Stimulated activated memory B cell treated with anti-CD40 and anti-IgM and Interleukin-4, amounts not matched to agents 10 μg/mL and 1 μg/mL and 100 μg/mL, for 72 hours (primary cell): Measurements from ENCODE around the gene BLOC1S3.
A peak's percentile ranks its signal among the peaks of the same experiment; 100 is the strongest.

Source experiments
- ATAC-seq: fragments of 150-1000 bp; cut with Tn5 transposase; 2 replicates; pipeline ENCODE4 v1.10.0; 2021
- H3K27ac Mint-ChIP-seq: one replicate; pipeline ENCODE4 v1.8.0; 2022; ENCODE audit warnings: mild to moderate bottlenecking, mixed read lengths
- H3K27me3 Mint-ChIP-seq: one replicate; pipeline ENCODE4 v1.8.0; 2022; ENCODE audit warnings: mixed read lengths
- H3K36me3 Mint-ChIP-seq: one replicate; pipeline ENCODE4 v1.8.0; 2022; ENCODE audit warnings: mixed read lengths
- H3K4me1 Mint-ChIP-seq: one replicate; pipeline ENCODE4 v1.8.0; 2022; ENCODE audit warnings: mixed read lengths
- H3K4me3 Mint-ChIP-seq: one replicate; pipeline ENCODE4 v1.8.0; 2022; ENCODE audit warnings: mild to moderate bottlenecking, moderate library complexity, mixed read lengths
- H3K9me3 Mint-ChIP-seq: one replicate; pipeline ENCODE4 v1.8.0; 2022; ENCODE audit warnings: mixed read lengths

Gene BLOC1S3

DNA sequence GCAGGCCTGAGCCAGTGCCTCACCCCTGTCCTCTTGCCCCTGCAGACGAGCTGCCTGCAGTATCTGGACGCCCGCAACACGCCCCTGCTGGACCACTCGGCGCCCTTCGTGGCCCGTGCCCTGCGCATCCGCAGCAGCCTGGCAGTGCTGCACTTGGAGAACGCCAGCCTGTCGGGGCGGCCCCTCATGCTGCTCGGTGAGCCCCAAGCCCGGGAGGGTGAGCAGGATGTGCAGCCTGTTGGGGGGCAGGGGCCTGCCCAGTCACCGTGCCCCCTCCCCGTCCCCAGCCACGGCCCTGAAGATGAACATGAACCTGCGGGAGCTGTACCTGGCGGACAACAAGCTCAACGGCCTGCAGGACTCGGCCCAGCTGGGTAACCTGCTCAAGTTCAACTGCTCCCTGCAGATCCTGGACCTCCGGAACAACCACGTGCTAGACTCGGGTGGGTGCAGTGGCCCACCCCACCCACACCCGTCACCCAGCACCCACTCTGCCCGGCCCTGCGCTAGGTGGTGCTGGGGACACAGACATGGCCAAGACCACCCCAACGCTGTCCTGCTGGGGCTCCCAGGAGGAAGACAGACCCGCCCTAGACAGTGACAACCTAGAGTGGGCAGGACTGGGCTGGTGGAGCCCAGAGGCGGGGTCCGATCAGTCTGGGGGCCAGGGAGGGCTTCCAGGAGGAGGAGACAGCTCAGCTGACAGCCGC lies 36.4 kb upstream of the BLOC1S3 start:
- Mint-ChIP-seq H3K4me3 (no peak overlapping the region), H3K36me3 (peaks cover 38% of the 10 kb centered on the region), H3K9me3 (no peaks in the 10 kb centered on the region), H3K27ac (no peak overlapping the region), H3K27me3 (no peaks in the 10 kb centered on the region), H3K4me1 (peaks cover 21% of the 10 kb centered on the region)
- no peak for ATAC-seq

DNA sequence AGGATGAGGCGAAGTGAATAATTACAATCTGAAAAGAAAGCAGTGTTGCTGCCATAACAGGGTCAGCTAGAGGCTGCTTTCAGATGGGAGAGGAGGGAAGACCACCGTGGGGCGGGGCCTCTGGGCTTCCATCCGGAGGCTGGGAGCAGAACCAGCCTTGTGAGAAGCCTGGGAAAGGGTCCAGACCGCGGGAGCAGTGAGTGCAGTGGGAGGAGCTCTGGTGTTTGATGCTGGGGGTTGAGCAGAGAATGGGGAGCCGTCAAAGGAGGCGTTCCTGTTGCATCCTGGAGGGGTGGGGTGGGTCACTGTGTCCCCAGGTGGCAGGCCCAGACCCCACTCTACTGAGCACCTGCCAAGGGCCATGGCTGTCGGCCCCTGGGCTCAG lies 35.9 kb upstream of the BLOC1S3 start:
- H3K4me3 Mint-ChIP-seq: no peak overlapping the region
- peaks cover 16% of the 10 kb centered on the region for H3K4me1 Mint-ChIP-seq
- no peak overlapping the region for H3K27ac Mint-ChIP-seq
- H3K9me3 Mint-ChIP-seq: no peaks in the 10 kb centered on the region
- no peak for ATAC-seq
- H3K36me3 Mint-ChIP-seq: peaks cover 38% of the 10 kb centered on the region
- H3K27me3 Mint-ChIP-seq: no peaks in the 10 kb centered on the region

DNA sequence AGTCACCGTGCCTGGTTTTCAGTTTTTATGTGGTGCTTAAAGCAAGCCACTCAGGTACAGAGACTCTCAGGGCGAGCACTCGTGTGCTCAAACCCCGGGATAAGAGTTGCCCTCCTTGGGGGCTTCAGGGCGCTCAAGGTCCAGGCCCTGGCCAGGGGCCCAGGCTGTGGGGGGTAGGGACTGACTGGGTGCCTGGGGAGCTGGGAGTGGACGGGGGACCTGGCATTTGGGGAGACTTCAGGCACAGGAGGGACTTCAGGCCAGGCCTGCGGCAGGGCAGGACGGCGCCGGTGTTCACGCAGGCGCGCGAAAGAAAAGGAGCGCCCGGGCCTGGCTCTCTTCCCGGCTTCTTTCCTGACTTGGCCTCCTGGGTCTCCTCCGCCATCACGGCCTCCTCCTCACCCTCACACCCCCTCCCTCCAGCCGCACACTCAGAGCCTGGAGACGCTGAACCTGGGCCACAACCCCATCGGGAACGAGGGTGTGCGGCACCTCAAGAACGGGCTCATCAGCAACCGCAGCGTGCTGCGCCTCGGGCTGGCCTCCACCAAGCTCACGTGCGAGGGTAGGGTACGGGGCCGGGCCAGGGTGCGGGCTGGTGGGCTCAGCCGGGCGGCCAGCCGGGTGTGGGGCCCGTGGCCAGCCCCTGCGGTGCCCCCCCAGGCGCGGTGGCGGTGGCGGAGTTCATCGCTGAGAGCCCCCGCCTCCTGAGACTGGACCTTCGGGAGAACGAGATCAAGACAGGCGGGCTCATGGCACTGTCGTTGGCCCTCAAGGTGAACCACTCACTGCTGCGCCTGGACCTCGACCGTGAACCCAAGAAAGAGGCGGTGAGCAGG lies 33.9 kb upstream of the BLOC1S3 start:
- no peaks in the 10 kb centered on the region for H3K9me3 Mint-ChIP-seq
- no peak overlapping the region for H3K4me3 Mint-ChIP-seq
- H3K27ac Mint-ChIP-seq: no peak overlapping the region
- no peak for ATAC-seq
- peaks cover 9% of the 10 kb centered on the region for H3K4me1 Mint-ChIP-seq
- H3K36me3 Mint-ChIP-seq: peaks cover 33% of the 10 kb centered on the region
- H3K27me3 Mint-ChIP-seq: no peaks in the 10 kb centered on the region

DNA sequence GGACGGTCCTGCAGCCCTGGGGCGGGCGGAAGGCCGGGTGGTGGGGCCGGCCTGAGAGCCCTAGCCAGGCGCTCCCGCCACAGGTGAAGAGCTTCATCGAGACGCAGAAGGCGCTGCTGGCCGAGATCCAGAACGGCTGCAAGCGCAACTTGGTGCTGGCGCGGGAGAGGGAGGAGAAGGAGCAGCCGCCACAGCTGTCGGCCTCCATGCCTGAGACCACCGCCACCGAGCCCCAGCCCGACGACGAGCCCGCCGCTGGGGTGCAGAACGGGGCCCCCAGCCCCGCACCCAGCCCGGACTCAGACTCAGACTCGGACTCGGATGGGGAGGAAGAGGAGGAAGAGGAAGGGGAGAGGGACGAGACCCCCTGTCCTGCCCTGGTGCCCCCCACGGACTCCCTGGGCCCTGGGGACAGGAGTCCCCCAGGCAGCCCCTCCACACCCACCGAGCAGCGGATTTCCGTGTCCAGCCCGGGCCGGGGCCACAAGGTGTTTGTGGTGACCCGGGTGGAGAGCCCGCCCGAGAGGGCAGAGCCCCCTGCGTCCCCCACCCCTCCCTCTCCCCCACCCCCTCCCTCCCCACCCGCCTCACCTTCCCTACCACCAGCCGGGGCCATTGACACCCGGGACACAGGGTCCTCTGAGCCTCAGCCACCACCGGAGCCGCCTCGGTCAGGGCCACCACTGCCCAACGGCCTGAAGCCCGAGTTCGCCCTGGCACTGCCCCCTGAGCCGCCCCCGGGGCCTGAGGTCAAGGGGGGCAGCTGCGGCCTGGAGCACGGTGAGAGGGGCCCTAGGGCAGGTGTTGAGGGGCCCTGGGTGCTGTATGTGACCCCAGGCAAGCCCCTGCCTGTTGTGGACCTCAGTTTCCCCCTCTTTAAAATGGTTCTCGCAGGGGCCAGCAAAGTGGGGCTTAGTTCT lies 33.1 kb upstream of the BLOC1S3 start:
- ATAC-seq: peak; percentile 28
- H3K27ac Mint-ChIP-seq: no peak overlapping the region
- peaks cover 9% of the 10 kb centered on the region for H3K4me1 Mint-ChIP-seq
- no peak overlapping the region for H3K4me3 Mint-ChIP-seq
- H3K9me3 Mint-ChIP-seq: no peaks in the 10 kb centered on the region
- no peaks in the 10 kb centered on the region for H3K27me3 Mint-ChIP-seq
- H3K36me3 Mint-ChIP-seq: peaks cover 30% of the 10 kb centered on the region

DNA sequence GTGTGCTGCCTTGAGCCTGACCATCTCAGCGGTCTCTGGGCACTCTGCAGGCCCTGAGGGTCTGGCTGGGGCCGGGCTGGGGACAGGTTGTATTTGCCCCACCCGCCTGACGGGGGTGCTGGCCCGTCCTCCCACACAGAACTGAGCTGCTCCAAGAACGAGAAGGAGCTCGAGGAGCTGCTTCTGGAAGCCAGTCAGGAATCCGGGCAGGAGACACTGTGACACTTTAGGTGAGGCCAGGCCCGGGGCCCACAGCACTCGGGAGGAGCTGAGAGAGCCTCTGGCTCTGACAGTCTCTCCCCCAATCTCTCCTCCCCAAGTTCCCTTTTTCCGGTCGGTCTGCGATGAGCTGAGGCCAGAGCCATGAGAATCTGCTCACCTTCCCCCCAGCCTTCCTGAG lies 32.3 kb upstream of the BLOC1S3 start:
- Mint-ChIP-seq H3K27ac (no peak overlapping the region), H3K4me3 (no peak overlapping the region), H3K36me3 (peaks cover 23% of the 10 kb centered on the region), H3K9me3 (no peaks in the 10 kb centered on the region), H3K4me1 (peaks cover 9% of the 10 kb centered on the region), H3K27me3 (peaks cover 5% of the 10 kb centered on the region)
- ATAC-seq: no peak

DNA sequence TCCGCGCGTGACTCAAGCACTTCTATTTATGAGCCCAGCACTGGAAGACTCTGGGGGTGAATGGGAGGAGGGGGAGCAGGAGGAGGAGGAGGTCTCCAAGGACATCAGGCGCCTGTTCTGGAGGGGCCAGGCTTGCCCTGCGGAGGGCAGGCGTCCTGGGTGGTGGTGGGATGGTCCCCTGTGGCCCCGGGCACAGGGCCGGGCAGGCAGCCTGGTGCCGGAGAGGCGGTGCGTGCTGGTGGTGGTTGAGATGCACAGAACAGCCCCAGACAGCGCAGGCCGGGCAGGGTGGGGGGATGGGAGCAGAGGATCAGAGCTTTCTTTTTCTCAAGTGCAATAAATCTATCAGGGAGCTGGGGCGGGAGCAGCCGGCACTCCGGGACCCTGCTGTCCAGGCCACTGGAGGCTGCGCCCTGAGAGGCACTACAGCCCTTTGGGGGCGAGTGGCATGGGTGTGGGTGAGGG lies 31.8 kb upstream of the BLOC1S3 start:
- Mint-ChIP-seq H3K4me3 (no peak overlapping the region), H3K27me3 (peaks cover 10% of the 10 kb centered on the region), H3K36me3 (peaks cover 18% of the 10 kb centered on the region), H3K27ac (no peak overlapping the region), H3K4me1 (peaks cover 12% of the 10 kb centered on the region), H3K9me3 (no peaks in the 10 kb centered on the region)
- ATAC-seq: no peak

DNA sequence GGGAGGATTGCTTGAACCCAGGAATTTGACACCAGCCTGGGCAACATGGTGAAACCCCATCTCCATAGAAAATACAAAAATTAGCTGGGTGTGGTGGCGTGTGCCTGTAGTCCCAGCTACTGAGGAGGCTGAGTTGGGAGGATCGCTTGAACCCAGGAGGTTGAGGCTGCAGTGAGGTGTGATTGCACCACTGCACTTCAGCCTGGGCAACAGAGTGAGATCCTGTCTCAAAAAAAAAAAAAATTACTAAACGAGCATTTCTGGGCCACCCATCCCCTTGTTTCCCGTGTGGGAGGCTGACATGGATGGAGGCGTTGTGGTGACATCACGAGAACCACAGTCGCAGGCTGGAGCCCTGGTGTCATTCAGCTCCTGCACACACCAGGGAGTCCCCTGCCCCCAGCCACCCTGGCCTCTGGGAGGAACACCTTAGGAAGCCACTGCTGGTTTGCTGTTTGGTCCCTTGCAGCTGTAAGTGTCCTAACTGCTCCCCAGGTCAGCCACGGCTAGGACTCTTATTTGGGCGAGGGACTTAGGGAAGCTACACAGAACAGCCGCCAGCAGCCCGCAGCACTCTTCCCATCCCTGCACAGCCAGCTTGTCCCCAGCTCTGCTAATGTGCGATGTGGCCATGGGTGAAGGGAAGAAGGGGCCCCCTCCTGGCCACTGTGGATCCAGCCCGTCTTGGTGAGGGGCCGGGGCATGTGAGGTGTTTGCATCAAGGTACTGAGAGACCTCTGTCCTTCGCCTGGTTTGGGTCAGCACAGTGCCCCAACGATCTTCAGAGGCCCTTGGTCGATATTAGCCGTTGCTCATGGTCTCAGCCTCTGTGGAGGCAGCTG lies 30.5 kb upstream of the BLOC1S3 start:
- H3K27me3 Mint-ChIP-seq: peaks cover 22% of the 10 kb centered on the region
- H3K4me3 Mint-ChIP-seq: no peak overlapping the region
- H3K9me3 Mint-ChIP-seq: no peaks in the 10 kb centered on the region
- no peak overlapping the region for H3K27ac Mint-ChIP-seq
- H3K4me1 Mint-ChIP-seq: peaks cover 13% of the 10 kb centered on the region
- peaks cover 9% of the 10 kb centered on the region for H3K36me3 Mint-ChIP-seq
- no peak for ATAC-seq

DNA sequence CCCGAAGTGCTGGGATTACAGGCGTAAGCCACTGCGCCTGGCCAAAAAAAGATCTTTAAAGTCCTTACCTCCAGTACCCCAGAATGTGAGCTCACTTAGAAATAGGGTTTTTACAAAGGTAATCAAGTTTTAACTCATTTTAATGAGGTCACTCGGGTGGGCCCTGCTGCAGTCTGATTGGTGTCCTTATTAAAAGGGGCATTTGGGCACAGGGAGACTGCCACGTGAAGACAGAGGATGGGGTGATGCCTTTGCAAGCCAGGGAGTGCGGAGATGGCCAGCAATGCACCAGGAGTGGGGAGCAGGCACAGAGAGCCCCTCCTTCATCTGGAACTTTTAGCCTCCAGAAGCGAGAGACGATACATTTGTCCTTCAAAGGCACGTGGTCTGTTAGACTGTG lies 29.5 kb upstream of the BLOC1S3 start:
- Mint-ChIP-seq H3K9me3 (no peaks in the 10 kb centered on the region), H3K4me1 (peaks cover 23% of the 10 kb centered on the region), H3K4me3 (no peak overlapping the region), H3K27ac (no peak overlapping the region), H3K36me3 (peaks cover 5% of the 10 kb centered on the region), H3K27me3 (peaks cover 33% of the 10 kb centered on the region)
- ATAC-seq: no peak

DNA sequence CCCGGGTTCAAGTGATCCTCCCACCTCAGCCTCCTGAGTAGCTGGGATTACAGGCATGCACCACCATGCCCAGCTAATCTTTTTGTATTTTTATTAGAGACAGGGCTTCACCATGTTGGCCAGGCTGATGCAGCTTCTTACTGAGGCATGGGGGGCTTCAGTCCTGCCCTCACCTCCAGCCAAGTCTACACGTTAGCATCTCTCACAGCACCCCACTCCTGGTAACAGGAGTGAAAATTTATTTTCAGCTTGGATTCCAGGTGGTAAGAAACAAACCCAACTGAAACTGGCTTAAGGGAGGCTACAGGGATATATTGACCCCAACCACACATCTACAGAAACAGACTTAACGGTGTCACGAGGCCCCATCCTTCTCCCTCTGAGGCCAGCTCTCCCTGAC lies 28.4 kb upstream of the BLOC1S3 start:
- H3K4me3 Mint-ChIP-seq: no peak overlapping the region
- H3K36me3 Mint-ChIP-seq: no peaks in the 10 kb centered on the region
- H3K27me3 Mint-ChIP-seq: peaks cover 43% of the 10 kb centered on the region
- ATAC-seq: no peak
- peaks cover 27% of the 10 kb centered on the region for H3K4me1 Mint-ChIP-seq
- no peaks in the 10 kb centered on the region for H3K9me3 Mint-ChIP-seq
- no peak overlapping the region for H3K27ac Mint-ChIP-seq

DNA sequence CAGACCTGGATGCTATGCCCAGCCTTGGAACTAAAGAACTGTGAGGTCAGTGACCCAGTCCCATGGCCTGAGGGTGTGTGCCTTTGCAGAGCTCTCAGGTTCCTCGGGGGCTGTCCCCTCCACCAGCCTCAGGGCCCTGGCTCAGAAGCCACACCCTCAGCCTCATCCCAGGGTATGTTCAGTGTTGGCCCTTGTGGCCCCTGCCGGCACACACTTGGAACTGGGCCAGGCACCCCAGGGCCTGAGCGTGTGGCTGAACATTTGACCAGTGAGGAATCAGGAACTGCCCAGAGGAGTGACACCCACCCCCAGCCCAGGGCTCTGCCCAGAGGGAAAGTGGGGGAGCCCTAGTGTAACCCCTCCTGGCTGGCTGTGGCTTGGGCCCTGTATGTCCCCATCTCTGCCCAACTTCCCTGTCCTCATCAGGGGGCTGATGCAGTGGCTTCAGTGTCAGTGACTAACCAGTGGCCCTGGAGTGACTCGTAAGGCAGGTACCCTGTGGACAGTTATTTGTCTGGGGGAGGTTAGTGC lies 27.8 kb upstream of the BLOC1S3 start:
- no peak overlapping the region for H3K4me3 Mint-ChIP-seq
- no peaks in the 10 kb centered on the region for H3K9me3 Mint-ChIP-seq
- H3K4me1 Mint-ChIP-seq: peaks cover 27% of the 10 kb centered on the region
- H3K27me3 Mint-ChIP-seq: peaks cover 49% of the 10 kb centered on the region
- ATAC-seq: no peak
- H3K27ac Mint-ChIP-seq: no peak overlapping the region
- H3K36me3 Mint-ChIP-seq: no peaks in the 10 kb centered on the region

DNA sequence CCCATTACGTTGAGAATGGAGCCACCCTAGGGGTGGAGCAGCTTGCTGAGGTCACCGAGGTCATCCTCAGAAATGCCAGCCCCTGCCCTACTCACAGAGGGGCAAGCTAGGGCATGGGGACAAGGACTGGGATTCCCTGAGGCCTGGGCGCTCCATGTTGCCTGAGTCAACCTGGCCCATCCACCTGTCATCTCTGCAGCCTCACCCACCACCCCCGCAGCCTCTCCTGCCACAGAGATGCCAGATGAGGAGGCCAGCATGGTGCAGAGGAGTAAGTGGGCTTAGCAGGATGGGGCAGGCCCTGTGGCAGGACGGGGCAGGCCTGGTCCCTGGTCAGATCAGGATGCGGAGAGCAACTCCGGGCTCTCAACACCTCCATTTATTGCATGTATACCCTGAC lies 27.3 kb upstream of the BLOC1S3 start:
- peaks cover 27% of the 10 kb centered on the region for H3K4me1 Mint-ChIP-seq
- no peak overlapping the region for H3K4me3 Mint-ChIP-seq
- peaks cover 54% of the 10 kb centered on the region for H3K27me3 Mint-ChIP-seq
- no peaks in the 10 kb centered on the region for H3K36me3 Mint-ChIP-seq
- H3K27ac Mint-ChIP-seq: no peak overlapping the region
- no peak for ATAC-seq
- H3K9me3 Mint-ChIP-seq: no peaks in the 10 kb centered on the region

DNA sequence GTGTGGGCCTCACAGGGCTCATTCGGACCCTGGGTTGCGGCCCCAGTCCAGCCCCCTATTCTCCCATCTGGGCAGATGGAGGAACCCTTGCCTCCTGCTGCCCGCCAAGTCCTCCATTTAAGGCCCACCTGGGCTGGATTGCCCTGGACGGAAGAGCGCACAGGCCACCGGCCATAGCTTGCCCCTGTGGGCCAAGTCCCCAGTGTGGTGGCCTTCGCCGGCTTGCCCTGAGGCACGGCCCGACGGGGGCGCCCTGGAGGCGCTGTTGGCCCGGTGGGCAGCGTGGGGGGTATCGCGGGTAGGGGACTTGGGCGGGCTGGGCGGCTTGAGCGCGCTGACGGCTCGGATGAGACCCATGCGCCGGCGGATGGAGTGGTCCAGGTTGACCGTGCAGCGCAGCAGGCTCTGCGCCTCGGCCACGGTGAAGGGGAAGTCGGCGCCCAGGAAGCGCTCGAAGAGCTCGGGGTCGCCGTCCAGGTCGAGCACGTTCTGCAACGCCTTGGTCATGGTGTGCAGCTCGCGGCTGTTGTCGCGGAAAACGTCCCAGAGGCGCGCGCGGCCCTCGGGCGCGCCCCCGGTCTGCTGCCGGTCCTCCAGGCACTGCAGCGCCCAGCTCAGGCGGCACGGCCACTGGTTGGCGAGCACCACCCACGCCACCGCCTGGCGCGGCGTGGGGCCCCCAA lies 26.6 kb upstream of the BLOC1S3 start:
- H3K9me3 Mint-ChIP-seq: no peaks in the 10 kb centered on the region
- H3K4me1 Mint-ChIP-seq: peaks cover 27% of the 10 kb centered on the region
- ATAC-seq: no peak
- peaks cover 60% of the 10 kb centered on the region for H3K27me3 Mint-ChIP-seq
- no peaks in the 10 kb centered on the region for H3K36me3 Mint-ChIP-seq
- peak overlapping the region; percentile 39 for H3K4me3 Mint-ChIP-seq
- H3K27ac Mint-ChIP-seq: no peak overlapping the region

DNA sequence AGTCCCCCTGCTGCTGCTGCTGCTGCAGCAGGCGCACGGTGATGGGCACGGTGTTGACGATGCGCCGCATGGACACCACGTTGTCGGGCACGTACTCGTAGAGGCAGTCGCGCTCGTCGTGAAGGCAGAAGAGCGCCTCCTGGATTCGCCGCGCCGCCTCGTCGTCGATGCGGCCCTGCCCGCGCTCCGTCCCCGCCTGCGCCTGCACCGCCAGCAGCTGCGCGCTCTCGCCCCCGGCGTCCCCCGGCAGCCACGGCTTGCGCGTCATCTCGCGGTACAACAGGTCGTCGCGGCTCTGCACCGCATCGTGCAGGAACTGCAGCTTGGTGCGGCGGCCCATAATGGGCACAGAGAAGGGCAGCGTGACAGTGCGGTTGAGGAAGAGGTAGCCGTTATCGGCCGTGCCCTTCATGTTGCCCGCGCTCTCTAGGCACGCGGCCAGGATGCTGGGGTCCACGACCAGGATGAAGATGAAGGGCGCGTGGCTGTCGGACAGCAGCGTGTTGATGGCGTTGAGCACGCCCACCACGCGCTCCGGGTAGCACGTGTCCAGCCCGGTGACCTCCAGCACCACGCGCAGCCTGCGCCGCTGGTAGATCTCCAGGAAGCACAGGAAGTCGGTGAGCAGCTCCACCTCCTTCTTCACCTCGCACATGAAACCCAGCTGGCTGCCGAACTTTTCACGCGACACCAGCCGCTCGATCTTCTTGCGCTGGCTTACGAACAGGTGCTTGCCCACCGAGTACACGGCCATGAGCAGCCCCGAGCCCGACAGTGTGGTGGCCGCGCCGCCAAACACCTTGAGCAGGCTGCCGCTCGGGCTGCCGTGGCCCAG lies 25.9 kb upstream of the BLOC1S3 start:
- peaks cover 68% of the 10 kb centered on the region for H3K27me3 Mint-ChIP-seq
- ATAC-seq: peak; percentile 67
- H3K36me3 Mint-ChIP-seq: no peaks in the 10 kb centered on the region
- peak overlapping the region; percentile 58 for H3K4me3 Mint-ChIP-seq
- H3K9me3 Mint-ChIP-seq: no peaks in the 10 kb centered on the region
- H3K4me1 Mint-ChIP-seq: peaks cover 27% of the 10 kb centered on the region
- peak overlapping the region; percentile 50 for H3K27ac Mint-ChIP-seq
